ENCODE results near the gene ADIPOR1. TPM values are rescaled to one million over a fixed set of nuclear protein-coding genes. Genes with fewer than 3 reads are reported as not detected.

The ADIPOR1 gene
- total RNA-seq, 2 donors from 2014 or later, result 124 to 141 TPM

DNA sequence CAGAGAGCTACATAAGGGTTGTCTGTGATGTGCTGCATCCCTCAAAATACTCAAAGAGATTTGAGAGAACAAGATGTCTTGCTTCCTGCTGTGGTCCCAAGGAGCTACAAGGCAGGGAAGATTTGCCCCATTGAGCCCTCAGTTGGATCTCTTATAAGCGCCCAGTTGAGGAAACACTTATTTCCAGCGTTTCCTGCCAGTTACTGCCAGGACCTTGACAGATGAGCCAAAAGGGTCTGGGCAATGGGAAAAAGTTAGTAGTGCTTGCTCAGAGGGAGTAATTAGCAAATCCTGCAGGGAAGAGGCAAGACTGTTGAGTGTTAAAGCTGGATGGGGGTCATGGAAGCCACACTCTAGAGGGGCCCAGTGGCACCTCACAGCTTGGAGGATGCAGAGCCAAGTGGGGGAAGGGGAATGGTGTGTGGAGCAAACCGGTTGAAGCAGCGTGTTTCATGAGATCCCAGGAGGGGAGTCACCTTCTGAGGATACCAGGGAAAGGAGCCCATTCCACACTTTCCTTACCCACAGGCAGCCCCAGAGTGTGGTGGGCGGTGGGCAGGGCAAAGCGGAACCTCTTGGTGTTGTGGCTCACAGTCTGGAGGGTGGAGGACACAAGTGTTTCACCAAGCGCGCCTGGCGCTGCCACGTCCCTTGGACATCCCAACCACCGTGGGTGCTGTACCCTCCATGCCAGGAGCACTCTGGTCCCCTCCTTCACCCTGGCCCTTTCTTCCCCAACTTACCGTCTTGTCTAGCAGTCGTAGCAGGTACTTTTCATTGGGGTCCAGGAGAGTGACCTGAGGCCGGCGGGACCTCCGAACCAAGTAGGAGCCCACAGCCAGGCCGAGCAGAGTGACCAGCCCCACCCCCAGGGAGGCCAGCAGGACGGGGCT is 8.1 kb upstream of the ADIPOR1 start:
- Histone ChIP-seq H3K36me3 (peaks cover 29% of the 10 kb centered on the region), H3K4me1 (peaks cover 0 to 47% of the 10 kb centered on the region in 2 donors), H3K27me3 (no peaks in the 10 kb centered on the region), H3K27ac (peak overlapping the region; percentile 97 to 98), H3K9me3 (no peaks in the 10 kb centered on the region), H3K4me3 (peak overlapping the region; percentile 93 to 94)
- no peak for DNase-seq (ENCODE audit: low spot score)
- no peak for TF ChIP-seq CTCF (IDR thresholded peaks at IDR 0.05)

DNA sequence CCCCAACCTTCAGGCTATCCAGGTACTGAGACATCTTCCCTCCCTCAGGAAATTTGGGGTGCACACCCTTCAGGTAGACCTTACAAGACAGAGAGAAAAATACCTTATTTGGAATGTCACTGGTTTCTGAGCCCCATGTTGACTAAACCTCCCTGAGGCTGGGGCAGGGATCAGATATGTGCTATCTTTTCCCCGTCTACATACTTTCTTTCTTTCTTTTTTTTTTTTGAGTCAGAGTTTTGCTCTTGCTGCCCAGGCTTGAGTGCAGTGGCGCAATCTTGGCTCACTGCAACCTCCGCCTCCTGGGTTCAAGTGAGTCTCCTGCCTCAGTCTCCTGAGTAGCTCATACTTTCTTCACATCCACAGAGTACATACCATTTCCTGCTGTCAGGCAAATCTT is 7.3 kb upstream of the ADIPOR1 start:
- no peak for TF ChIP-seq CTCF (IDR thresholded peaks at IDR 0.05)
- no peak for DNase-seq (ENCODE audit: low spot score)
- Histone ChIP-seq H3K9me3 (no peaks in the 10 kb centered on the region), H3K4me3 (no peak overlapping the region), H3K36me3 (peaks cover 29% of the 10 kb centered on the region), H3K27me3 (no peaks in the 10 kb centered on the region), H3K4me1 (peaks cover 0 to 47% of the 10 kb centered on the region in 2 donors), H3K27ac (peak overlapping the region; percentile 97 to 98)

DNA sequence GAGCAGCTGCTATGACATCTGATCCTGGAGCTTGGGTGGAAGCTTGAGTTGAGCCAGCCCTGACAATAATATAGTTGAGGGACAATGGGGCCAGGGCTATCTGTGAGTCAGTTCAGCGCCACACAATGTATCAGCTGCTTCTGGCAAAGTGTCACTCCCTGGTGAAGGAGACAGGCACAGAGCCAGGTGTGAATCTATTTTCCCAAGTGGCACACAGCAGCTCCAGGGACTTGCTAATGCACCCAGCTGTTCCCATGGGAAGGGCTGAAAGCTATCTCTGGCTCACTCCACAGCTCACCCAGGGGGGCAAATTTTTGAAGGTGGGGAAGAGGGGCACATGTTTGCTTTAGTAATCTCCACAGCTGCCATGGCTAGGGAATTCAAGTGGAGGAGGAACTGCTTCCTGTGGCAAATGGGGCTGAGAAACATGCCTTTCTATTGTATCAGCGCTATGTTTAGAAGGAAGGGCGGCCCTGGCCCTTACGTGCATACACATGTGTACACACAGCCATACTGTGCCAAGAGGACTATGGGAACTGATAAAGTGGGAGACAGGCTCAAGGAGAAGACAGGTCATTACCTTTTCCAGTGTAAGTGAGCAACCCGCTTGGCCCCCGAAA is 6.8 kb upstream of the ADIPOR1 start:
- Histone ChIP-seq H3K4me3 (no peak overlapping the region), H3K4me1 (peaks cover 0 to 47% of the 10 kb centered on the region in 2 donors), H3K27me3 (no peaks in the 10 kb centered on the region), H3K36me3 (peaks cover 29% of the 10 kb centered on the region), H3K9me3 (no peaks in the 10 kb centered on the region), H3K27ac (peak overlapping the region; percentile 97 to 98)
- DNase-seq (ENCODE audit: low spot score), result no peak
- TF ChIP-seq CTCF (IDR thresholded peaks at IDR 0.05), result no peak

- peaks cover 0 to 46% of the 10 kb centered on the region in 2 donors for H3K4me1 ChIP-seq
- DNase-seq (ENCODE audit: low spot score), result no peak
- no peak overlapping the region for H3K27ac ChIP-seq
- H3K36me3 ChIP-seq, result peaks cover 29% of the 10 kb centered on the region
- H3K4me3 ChIP-seq, result no peak overlapping the region
- H3K27me3 ChIP-seq, result no peaks in the 10 kb centered on the region
- TF ChIP-seq CTCF (IDR thresholded peaks at IDR 0.05), result no peak
- no peaks in the 10 kb centered on the region for H3K9me3 ChIP-seq
Measured at GRCh38 chr1:202961220-202961880, 3.2 kb upstream of the ADIPOR1 start.

GRCh38 chr1:202959276-202959620 is 1.1 kb upstream of the ADIPOR1 start:
- no peaks in the 10 kb centered on the region for H3K9me3 ChIP-seq
- H3K36me3 ChIP-seq, result peaks cover 27% of the 10 kb centered on the region
- TF ChIP-seq CTCF (IDR thresholded peaks at IDR 0.05), result no peak
- no peak for DNase-seq (ENCODE audit: low spot score)
- peaks cover 0 to 46% of the 10 kb centered on the region in 2 donors for H3K4me1 ChIP-seq
- H3K4me3 ChIP-seq, result no peak overlapping the region
- H3K27me3 ChIP-seq, result no peaks in the 10 kb centered on the region
- H3K27ac ChIP-seq, result peak overlapping the region in 1 of 2 donors; percentile 98

Data from right atrium auricular region (tissue), 2 donors.